NT2/D1 (cell line): ENCODE measurements around the gene PHTF1.

Experiments
- DNase-seq: peaks from one replicate; pipeline ENCODE4 v3.0.0-alpha.2; 2011; ENCODE audit warnings: low read depth, low spot score
- H3K27me3 ChIP-seq: 2 replicates; pipeline ENCODE4 v1.6.0; 2011; ENCODE audit warnings: mild to moderate bottlenecking; ENCODE audit not compliant: insufficient read length, insufficient read depth
- H3K36me3 ChIP-seq: 2 replicates; pipeline ENCODE4 v1.6.1; 2011; ENCODE audit warnings: mild to moderate bottlenecking, low read length, mixed read lengths; ENCODE audit not compliant: insufficient read depth, insufficient read length
- H3K4me1 ChIP-seq: 2 replicates; pipeline ENCODE4 v1.5.1; 2011; ENCODE audit not compliant: insufficient read depth, insufficient read length
- H3K4me3 ChIP-seq: 2 replicates; pipeline ENCODE4 v1.5.1; 2011; ENCODE audit warnings: low read depth; ENCODE audit not compliant: insufficient read length
- H3K9ac ChIP-seq: 2 replicates; pipeline ENCODE4 v1.6.0; 2011; ENCODE audit warnings: low read depth; ENCODE audit not compliant: insufficient read length
- H3K9me3 ChIP-seq: 2 replicates; pipeline ENCODE4 v1.5.1; 2011; ENCODE audit warnings: mild to moderate bottlenecking, low read length; ENCODE audit not compliant: insufficient read depth
- SUZ12 ChIP-seq: IDR thresholded peaks from 2 replicates; pipeline ENCODE4 v1.6.1; 2011; ENCODE audit not compliant: insufficient read length, insufficient read depth; ENCODE audit errors: extremely low read depth
- YY1 ChIP-seq: IDR thresholded peaks from 2 replicates; pipeline ENCODE4 v1.6.1; 2011; ENCODE audit not compliant: insufficient read length, insufficient read depth
- ZNF274 ChIP-seq: IDR thresholded peaks from 2 replicates; pipeline ENCODE4 v1.6.1; 2011; ENCODE audit warnings: mild to moderate bottlenecking, low read depth, low read length

Gene PHTF1

DNA sequence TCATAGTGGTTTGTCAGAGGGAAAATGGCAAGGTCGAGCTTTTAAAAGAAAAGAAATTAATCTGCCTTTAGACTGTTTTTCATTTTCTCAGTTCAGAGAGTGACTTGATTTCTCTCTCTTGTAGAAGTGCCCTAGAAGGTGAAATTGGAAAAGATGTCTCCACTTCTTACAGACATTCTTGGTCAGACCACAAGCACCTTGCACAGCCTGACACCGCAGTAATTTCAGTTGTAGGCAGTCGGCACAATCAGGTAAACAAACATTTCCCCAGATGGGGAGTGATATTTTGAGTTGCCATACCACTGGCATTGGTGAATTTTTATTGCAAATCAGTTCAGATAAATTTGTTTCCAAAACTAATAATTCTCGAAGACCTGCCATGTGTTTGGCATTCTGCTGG, 86.8 kb downstream of the PHTF1 start:
- no peaks in the 10 kb centered on the region for H3K9me3 ChIP-seq
- H3K4me1 ChIP-seq: no peaks in the 10 kb centered on the region
- TF ChIP-seq YY1: no peak
- TF ChIP-seq ZNF274: no peak
- no peak for TF ChIP-seq SUZ12
- peaks cover 4% of the 10 kb centered on the region for H3K36me3 ChIP-seq
- no peak overlapping the region for H3K4me3 ChIP-seq
- no peaks in the 10 kb centered on the region for H3K27me3 ChIP-seq
- no peak overlapping the region for H3K9ac ChIP-seq
- no peak for DNase-seq

DNA sequence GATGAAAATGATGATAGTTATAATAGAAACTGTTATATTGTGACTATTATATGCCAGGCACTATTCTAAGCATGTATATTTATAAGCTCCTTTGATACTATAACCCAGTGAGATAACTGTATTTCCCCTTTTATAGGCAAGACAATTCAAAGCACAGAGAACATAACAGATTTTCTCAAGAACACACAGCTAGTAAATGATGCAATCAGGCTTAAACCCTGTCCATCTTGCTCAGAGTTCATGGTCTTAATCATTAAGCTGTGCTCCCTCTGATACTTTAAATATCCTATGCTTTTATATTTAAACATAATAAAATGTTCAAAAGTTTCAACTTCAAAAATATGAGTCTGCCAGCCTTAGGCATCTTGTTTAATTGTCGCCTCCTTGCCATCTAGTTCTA, 88.6 kb downstream of the PHTF1 start:
- Histone ChIP-seq H3K36me3 (peaks cover 4% of the 10 kb centered on the region), H3K9me3 (no peaks in the 10 kb centered on the region), H3K27me3 (no peaks in the 10 kb centered on the region), H3K4me1 (no peaks in the 10 kb centered on the region), H3K9ac (no peak overlapping the region), H3K4me3 (no peak overlapping the region)
- TF ChIP-seq SUZ12: no peak
- TF ChIP-seq YY1: no peak
- TF ChIP-seq ZNF274: no peak
- DNase-seq: no peak

DNA sequence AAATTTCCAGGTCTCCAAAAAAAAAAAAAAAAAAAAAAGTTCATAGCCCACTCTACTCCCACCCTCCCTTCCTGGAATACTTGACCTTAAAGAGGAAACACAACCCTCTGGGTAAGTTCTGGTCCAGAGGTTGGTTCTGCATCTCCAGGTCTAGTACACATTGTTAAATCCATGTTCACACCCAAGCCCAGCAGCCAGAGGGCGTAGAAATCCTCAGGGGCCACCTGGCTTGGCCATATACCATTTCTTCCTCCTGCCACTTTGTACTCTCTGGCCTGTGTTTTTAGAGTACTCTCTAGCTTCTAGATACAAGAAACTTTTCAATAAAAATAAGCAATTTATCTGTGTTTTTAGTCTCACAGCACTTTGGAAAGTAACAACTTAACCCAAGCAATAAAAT, 89.3 kb downstream of the PHTF1 start:
- TF ChIP-seq ZNF274 (no peak), SUZ12 (no peak), YY1 (no peak)
- Histone ChIP-seq H3K4me3 (no peak overlapping the region), H3K27me3 (no peaks in the 10 kb centered on the region), H3K4me1 (no peaks in the 10 kb centered on the region), H3K9me3 (no peaks in the 10 kb centered on the region), H3K9ac (no peak overlapping the region), H3K36me3 (peaks cover 4% of the 10 kb centered on the region)
- no peak for DNase-seq

DNA sequence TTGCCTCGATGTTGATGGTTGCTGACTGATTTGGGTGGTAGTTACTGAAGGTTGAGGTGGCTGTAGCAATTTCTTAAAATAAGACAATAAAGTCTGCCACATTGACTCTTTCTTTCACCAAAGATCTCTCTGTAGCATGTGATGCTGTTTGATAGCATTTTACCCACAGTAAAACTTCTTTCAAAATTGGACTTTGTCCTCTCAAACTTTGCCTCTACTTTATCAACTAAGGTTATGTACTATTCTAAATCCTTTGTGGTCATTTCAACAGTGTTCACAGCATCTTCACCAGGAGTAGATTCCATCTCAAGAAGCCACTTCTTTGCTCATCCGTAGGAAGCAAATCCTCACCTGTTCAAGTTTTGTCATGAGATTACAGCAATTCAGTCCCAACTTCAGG, 93.2 kb downstream of the PHTF1 start:
- H3K9me3 ChIP-seq: no peaks in the 10 kb centered on the region
- no peaks in the 10 kb centered on the region for H3K27me3 ChIP-seq
- H3K4me3 ChIP-seq: no peak overlapping the region
- H3K36me3 ChIP-seq: no peaks in the 10 kb centered on the region
- no peaks in the 10 kb centered on the region for H3K4me1 ChIP-seq
- DNase-seq: no peak
- TF ChIP-seq ZNF274 (no peak), SUZ12 (no peak), YY1 (no peak)
- no peak overlapping the region for H3K9ac ChIP-seq

DNA sequence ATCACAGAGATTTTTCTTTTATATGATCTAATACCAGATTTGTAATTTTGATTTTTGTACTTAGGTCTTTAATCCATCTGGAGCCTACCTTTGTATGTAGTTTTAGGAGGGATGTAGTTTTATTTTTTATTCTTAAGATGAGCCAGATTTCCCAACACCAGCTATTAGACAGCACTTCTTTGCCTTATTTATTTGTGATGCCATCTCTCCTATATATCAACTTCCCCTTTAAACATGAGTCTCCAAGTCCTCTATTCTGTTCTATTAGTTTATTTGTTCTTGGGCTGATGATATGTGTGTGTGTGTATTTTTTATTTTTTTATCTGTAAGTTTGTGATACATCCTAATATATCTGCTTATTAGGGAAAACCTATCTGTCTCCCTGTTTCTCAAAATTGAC, 94.2 kb downstream of the PHTF1 start:
- Histone ChIP-seq H3K9me3 (no peaks in the 10 kb centered on the region), H3K4me1 (no peaks in the 10 kb centered on the region), H3K9ac (no peak overlapping the region), H3K4me3 (no peak overlapping the region), H3K36me3 (no peaks in the 10 kb centered on the region), H3K27me3 (no peaks in the 10 kb centered on the region)
- no peak for DNase-seq
- no peak for TF ChIP-seq SUZ12
- TF ChIP-seq ZNF274: no peak
- TF ChIP-seq YY1: no peak

DNA sequence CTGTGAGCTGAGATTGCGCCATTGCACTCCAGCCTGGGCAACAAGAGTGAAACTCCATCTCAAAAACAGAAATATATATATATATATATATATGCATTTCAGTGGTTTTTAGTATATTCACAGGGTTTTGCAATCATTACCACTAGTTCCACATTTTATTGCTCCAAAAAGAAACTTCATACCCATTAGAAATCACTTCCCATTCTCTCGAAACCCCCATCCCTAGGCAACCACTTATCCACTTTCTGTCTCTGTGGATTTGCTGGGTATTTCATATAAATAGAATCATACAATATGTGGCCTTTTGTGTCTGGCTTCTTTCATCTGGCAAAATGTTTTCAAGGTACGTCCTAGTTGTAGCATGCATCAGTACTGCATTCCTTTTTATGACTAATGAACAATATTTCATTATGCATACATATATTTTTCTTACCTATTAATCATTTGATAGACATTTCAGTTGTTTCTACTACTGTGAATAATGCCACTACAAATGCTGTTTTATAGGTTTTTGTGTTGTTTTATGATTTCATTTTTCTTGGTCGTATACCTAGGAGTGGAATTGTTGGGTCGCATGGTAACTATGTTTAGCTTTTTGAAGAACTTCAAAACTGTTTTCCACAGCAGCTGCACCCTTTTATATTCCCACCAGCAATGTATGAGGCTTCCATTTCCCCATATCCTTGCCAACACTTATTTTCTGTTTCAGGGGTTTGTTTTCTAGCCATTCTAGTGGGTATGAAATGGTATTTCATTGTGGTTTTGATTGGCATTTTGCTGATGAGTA, 95.9 kb downstream of the PHTF1 start:
- no peaks in the 10 kb centered on the region for H3K4me1 ChIP-seq
- no peak for DNase-seq

DNA sequence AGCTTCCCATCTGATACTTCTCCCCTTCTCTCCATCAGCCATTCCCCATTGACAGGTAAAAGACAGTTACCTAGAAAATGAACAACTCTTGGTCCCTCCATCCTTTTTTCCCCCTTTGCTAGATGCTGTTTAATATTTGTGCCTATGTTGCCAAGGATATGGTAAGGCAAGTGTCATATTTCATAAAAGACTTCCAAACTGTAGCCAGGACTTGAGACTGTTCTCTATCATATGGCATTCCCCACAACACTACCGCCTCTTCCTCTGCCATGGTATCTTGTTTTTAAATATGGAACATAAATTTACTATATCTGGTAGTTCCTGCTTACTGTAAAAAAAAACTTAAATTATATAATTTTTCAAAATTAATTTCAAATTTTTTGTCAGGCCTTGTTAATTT, 97.2 kb downstream of the PHTF1 start:
- TF ChIP-seq ZNF274 (no peak), SUZ12 (no peak), YY1 (no peak)
- no peak overlapping the region for H3K4me3 ChIP-seq
- H3K27me3 ChIP-seq: no peaks in the 10 kb centered on the region
- H3K9ac ChIP-seq: no peak overlapping the region
- no peaks in the 10 kb centered on the region for H3K9me3 ChIP-seq
- DNase-seq: no peak
- no peaks in the 10 kb centered on the region for H3K4me1 ChIP-seq
- H3K36me3 ChIP-seq: peaks cover 2% of the 10 kb centered on the region

More for the DNA sequence above, 95.9 kb downstream of the PHTF1 start:
- Histone ChIP-seq H3K36me3 (peaks cover 2% of the 10 kb centered on the region), H3K9me3 (no peaks in the 10 kb centered on the region), H3K27me3 (no peaks in the 10 kb centered on the region), H3K4me3 (no peak overlapping the region), H3K9ac (no peak overlapping the region)
- no peak for TF ChIP-seq SUZ12
- no peak for TF ChIP-seq ZNF274
- TF ChIP-seq YY1: no peak
